Retinal pigment epithelial cell (primary cell): ENCODE data around the gene ATP9A.

Experiments used
- DNase-seq: peaks from one replicate; pipeline ENCODE4 v3.0.0-alpha.2; 2010; ENCODE audit warnings: low read depth
- H3K4me3 ChIP-seq: 2 replicates; pipeline ENCODE4 v1.5.1; 2011; ENCODE audit warnings: mild to moderate bottlenecking, low read length, control low read depth, moderate library complexity
- CTCF ChIP-seq: conservative IDR thresholded peaks from 2 replicates; pipeline ENCODE4 v1.5.1; 2011; ENCODE audit warnings: low read depth, low read length, control low read depth, inconsistent platforms

ATP9A gene

GRCh38 chr20:51807720-51808250, 39.6 kb upstream of the ATP9A start:
- no peak overlapping the region for H3K4me3 ChIP-seq
- TF ChIP-seq CTCF, result no peak
- DNase-seq, result no peak

GRCh38 chr20:51804754-51805153, 36.6 kb upstream of the ATP9A start:
- no peak for TF ChIP-seq CTCF
- DNase-seq, result no peak
- no peak overlapping the region for H3K4me3 ChIP-seq

GRCh38 chr20:51803148-51803854, 35.1 kb upstream of the ATP9A start:
- TF ChIP-seq CTCF, result no peak
- no peak for DNase-seq
- H3K4me3 ChIP-seq, result no peak overlapping the region

GRCh38 chr20:51802170-51802751, 34.1 kb upstream of the ATP9A start, which contains the start of gene SALL4:
Gene SALL4 (minus strand): TSS chr20:51802521. CDS start chr20:51802408, 113 bp downstream.
- H3K4me3 ChIP-seq, result peak within 1 kb of the TSS; percentile 53
- no peak for TF ChIP-seq CTCF
- no peak for DNase-seq

- peak overlapping the region; percentile 53 for H3K4me3 ChIP-seq
- no peak for DNase-seq
- no peak for TF ChIP-seq CTCF
These were observed 33.6 kb upstream of the ATP9A start for GRCh38 chr20:51801823-51802123.

- no peak for DNase-seq
- peak overlapping the region; percentile 53 for H3K4me3 ChIP-seq
- TF ChIP-seq CTCF, result no peak
These were observed 33.1 kb upstream of the ATP9A start for GRCh38 chr20:51801122-51801822.

- peak overlapping the region; percentile 53 for H3K4me3 ChIP-seq
- DNase-seq, result no peak
- TF ChIP-seq CTCF, result no peak
These were observed 32.6 kb upstream of the ATP9A start for GRCh38 chr20:51800872-51801121.
